H1 (cell line): ENCODE measurements around the gene PLEKHA3.

Source experiments
- EP300 ChIP-seq, 2 experiments: IDR thresholded peaks; 1 replicate in 1 of 2; 2 replicates in 1 of 2; pipeline ENCODE4 v1.6.1; 2011 to 2012; ENCODE audit warnings: low read depth in 2 of 2, low read length in 2 of 2, mild to moderate bottlenecking in 2 of 2, borderline replicate concordance in 1 of 2, inconsistent platforms in 1 of 2, moderate library complexity in 1 of 2
- GTF2F1 ChIP-seq: IDR thresholded peaks from 2 replicates; pipeline ENCODE4 v1.6.1; 2012; ENCODE audit warnings: low read depth, low read length, improper control_type of control experiment, borderline replicate concordance
- KDM5A ChIP-seq: fragments of 200-600 bp; IDR thresholded peaks from 2 replicates; pipeline ENCODE4 v1.7.1; 2012; ENCODE audit warnings: mild to moderate bottlenecking, low read length, inconsistent platforms, mixed read lengths
- MAFK ChIP-seq: IDR thresholded peaks from 2 replicates; pipeline ENCODE4 v1.6.1; 2012; ENCODE audit warnings: low read depth, mild to moderate bottlenecking, improper control_type of control experiment, low read length
- MAX ChIP-seq: IDR thresholded peaks from 2 replicates; pipeline ENCODE4 v1.6.1; 2012; ENCODE audit warnings: inconsistent platforms
- POLR2A ChIP-seq, 2 experiments: IDR thresholded peaks; 1 replicate in 1 of 2; 2 replicates in 1 of 2; pipeline ENCODE4 v1.6.1; 2011; ENCODE audit warnings: low read depth in 2 of 2, low read length in 2 of 2, mild to moderate bottlenecking in 2 of 2; ENCODE audit errors: control extremely low read depth in 1 of 2
- POLR2AphosphoS5 ChIP-seq: IDR thresholded peaks from 2 replicates; pipeline ENCODE4 v1.6.1; 2011; ENCODE audit warnings: low read depth, low read length
- RFX5 ChIP-seq: IDR thresholded peaks from 2 replicates; pipeline ENCODE4 v1.6.1; 2011; ENCODE audit warnings: low read depth, low read length, improper control_type of control experiment, borderline replicate concordance
- TAF1 ChIP-seq: IDR thresholded peaks from 2 replicates; pipeline ENCODE4 v1.6.1; 2011; ENCODE audit warnings: mild to moderate bottlenecking, low read depth, low read length
- TF ChIP-seq, protein P1 (sequence below), 3 experiments: IDR thresholded peaks; 1 replicate in 2 of 3; 2 replicates in 1 of 3; pipeline versions ENCODE4 v1.5.1 to v1.6.1; 2011; ENCODE audit warnings: low read length in 3 of 3, mild to moderate bottlenecking in 3 of 3, inconsistent platforms in 2 of 3, low read depth in 1 of 3, moderate library complexity in 1 of 3; ENCODE audit not compliant: insufficient read depth in 1 of 3; ENCODE audit errors: control extremely low read depth in 1 of 3

- TF ChIP-seq, protein P1, sequence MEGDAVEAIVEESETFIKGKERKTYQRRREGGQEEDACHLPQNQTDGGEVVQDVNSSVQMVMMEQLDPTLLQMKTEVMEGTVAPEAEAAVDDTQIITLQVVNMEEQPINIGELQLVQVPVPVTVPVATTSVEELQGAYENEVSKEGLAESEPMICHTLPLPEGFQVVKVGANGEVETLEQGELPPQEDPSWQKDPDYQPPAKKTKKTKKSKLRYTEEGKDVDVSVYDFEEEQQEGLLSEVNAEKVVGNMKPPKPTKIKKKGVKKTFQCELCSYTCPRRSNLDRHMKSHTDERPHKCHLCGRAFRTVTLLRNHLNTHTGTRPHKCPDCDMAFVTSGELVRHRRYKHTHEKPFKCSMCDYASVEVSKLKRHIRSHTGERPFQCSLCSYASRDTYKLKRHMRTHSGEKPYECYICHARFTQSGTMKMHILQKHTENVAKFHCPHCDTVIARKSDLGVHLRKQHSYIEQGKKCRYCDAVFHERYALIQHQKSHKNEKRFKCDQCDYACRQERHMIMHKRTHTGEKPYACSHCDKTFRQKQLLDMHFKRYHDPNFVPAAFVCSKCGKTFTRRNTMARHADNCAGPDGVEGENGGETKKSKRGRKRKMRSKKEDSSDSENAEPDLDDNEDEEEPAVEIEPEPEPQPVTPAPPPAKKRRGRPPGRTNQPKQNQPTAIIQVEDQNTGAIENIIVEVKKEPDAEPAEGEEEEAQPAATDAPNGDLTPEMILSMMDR (IDR thresholded peaks at IDR 0.05; ENCODE audit: control extremely low read depth in 1 of 3, insufficient read depth in 1 of 3, low read depth in 1 of 3, low read length in 3 of 3): no peak
- no peak for TF ChIP-seq RFX5
- no peak for TF ChIP-seq POLR2A (IDR thresholded peaks at IDR 0.05; ENCODE audit: control extremely low read depth in 1 of 2, low read depth in 2 of 2, low read length in 2 of 2)
- no peak for TF ChIP-seq TAF1
- TF ChIP-seq EP300 (IDR thresholded peaks at IDR 0.05; ENCODE audit: borderline replicate concordance in 1 of 2, low read depth in 2 of 2, low read length in 2 of 2): no peak
- no peak for TF ChIP-seq MAX
- no peak for TF ChIP-seq GTF2F1
- no peak for TF ChIP-seq MAFK
- TF ChIP-seq POLR2AphosphoS5: no peak
- TF ChIP-seq KDM5A: no peak
Observed at GRCh38 chr2:178513876-178514275, 33.6 kb downstream of the PLEKHA3 start.
